MM.1S (cell line): Measurements from ENCODE around the gene MARCKS.

Experiments used
- CTCF ChIP-seq: fragments of 300-600 bp; sonication (generic); IDR thresholded peaks from 2 replicates; pipeline ENCODE4 v1.5.1; 2016; ENCODE audit warnings: antibody characterized with exemption, low read length, mixed read lengths
- EZH2 ChIP-seq: fragments of 300-600 bp; sonication (generic); optimal IDR thresholded peaks from 2 replicates; pipeline ENCODE3; 2017; ENCODE audit warnings: low read depth, mild to moderate bottlenecking, antibody characterized with exemption, low read length, mixed read lengths
- EZH2phosphoT487 ChIP-seq: fragments of 300-600 bp; sonication (generic); IDR thresholded peaks from 2 replicates; pipeline ENCODE4 v1.6.1; 2018; ENCODE audit warnings: antibody characterized with exemption, low read length

GRCh38 chr6:113823916-113824315 is 33.2 kb upstream of the MARCKS start:
- TF ChIP-seq CTCF: no peak
- TF ChIP-seq EZH2phosphoT487: no peak
- no peak for TF ChIP-seq EZH2
